ENCODE data around the gene CDK17.
"Not testable (repeated sequence)": the region's sequence is repeated elsewhere in the genome, so short reads cannot be mapped to it uniquely, and the experiment has no call there.

Gene CDK17

DNA sequence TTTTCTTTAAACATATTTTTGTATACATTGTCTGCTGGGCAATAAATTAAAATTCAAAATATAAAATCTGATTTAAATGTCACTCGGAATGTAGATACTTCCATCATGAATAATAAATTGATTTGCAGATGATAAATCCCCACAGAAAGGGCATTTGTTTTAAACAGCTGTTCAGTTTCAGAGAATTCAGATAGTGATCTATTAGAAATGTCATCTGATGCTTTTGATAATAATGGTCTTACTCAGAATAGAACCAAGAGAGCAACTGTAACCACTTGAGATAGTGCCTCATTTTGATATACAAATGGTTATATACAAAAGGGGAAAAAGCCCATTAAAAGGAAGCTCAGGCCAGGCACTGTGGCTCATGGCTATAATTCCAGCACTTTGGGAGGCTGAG, 43.4 kb downstream of the CDK17 start:
- DNase-seq (ENCODE audit: low read depth, low spot score) = no peak

GRCh38 chr12:96354844-96355534, 45.2 kb downstream of the CDK17 start:
- DNase-seq (ENCODE audit: low read depth, low spot score) = no peak

GRCh38 chr12:96354326-96354725, 45.9 kb downstream of the CDK17 start:
- DNase-seq (ENCODE audit: low read depth, low spot score) = no peak

DNA sequence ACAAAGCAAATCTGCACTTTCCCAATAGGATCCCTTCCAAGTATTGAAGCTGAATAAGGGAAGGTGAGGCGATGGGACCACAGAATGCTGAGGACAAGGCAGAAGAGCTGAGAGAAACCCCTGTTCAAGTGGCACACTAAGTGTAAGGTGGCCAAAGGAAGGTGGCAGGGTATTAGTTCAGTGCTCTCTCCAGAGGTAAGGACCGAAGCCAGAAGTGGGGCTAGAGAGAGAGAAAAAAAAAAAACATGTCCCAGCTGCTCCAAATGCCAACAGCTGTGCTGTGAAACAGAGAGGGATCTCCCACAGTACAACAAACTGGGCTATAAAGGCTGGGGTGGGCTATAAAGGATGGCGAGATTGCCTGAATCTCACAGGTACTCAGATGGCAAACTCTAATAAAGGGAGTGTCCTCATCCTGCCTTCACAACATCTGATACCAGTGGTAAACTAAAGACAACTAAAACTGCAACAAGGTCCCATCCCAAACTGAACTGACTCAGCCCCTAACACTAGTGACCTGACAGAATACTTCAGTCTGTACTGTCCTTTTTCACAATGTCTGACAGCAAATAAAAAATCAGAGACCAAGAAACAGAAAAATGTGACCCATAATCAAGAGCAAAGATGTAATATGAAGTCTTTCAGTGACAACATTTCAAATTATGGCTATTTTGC, 47.9 kb downstream of the CDK17 start:
- no peak for DNase-seq (ENCODE audit: low read depth, low spot score)

GRCh38 chr12:96350982-96351381, 49.3 kb downstream of the CDK17 start:
- DNase-seq (ENCODE audit: low read depth, low spot score) = no peak

DNA sequence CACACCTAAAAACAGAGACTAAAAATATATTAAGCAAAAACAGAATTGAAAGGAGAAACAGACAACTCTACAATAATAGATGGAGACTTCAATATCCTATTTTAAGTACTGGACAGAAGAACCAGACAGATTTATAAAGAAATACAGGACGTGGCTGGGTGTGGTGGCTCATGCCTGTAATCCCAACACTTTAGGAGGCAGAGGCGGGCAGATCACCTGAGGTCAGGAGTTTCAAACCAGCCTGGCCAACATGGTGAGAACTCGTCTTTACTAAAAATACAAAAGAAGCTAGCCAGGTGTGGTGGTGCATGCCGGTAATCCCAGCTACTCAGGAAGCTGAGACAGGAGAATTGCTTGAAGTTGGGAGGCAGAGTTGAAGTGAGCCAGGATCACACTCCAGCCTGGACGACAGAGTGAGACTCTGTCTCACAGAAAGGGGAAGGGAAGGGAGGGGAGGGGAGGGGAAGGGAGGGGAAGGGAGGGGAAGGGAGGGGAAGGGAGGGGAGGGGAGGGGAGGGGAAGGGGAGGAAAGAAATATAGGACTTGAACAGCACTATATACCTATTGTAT, 53.0 kb downstream of the CDK17 start:
- no peak for DNase-seq (ENCODE audit: low read depth, low spot score)

DNA sequence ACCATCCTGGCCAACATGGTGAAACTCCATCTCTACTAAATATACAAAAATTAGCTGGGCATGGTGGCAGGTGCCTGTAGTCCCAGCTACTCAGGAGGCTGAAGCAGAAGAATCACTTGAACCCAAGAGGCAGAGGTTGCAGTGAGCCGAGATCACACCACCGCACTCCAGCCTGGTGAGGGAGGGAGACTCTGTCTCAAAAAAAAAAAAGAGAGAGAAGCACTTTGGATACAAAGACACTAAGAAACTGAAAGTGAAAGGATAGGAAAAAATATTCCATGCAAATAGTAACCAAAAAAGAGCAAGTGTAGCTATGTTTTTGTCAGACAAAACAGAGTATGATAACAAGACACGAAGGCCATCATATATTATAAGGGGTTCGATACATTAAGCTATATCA, 53.5 kb downstream of the CDK17 start:
- DNase-seq (ENCODE audit: low read depth, low spot score) = not testable (repeated sequence)

DNA sequence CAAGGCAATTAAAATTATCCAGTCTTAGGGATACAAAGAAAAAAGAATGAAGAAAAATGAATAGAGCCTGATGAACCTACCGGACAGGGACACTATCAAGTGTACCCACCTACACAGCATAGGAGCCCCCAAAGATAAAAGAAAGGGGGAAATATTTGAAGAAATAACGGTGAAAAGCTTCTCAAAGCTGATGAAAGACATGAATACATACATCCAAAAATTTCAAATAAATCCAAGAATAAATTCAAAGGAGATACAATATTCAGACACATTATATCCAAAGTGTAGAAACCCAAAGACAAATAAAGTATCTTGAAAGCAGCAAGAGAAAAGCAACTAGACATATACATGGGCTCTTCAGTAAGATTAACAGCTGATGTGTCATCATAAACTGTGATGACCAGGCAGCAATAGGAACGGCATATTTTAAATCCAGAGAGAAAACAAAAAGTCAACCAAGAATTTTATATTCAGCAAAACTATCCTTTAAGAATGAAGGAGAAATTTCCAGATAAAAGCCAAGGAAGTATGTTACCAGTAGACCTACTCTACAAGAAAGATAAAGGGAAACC, 56.0 kb downstream of the CDK17 start:
- DNase-seq (ENCODE audit: low read depth, low spot score) = no peak

DNA sequence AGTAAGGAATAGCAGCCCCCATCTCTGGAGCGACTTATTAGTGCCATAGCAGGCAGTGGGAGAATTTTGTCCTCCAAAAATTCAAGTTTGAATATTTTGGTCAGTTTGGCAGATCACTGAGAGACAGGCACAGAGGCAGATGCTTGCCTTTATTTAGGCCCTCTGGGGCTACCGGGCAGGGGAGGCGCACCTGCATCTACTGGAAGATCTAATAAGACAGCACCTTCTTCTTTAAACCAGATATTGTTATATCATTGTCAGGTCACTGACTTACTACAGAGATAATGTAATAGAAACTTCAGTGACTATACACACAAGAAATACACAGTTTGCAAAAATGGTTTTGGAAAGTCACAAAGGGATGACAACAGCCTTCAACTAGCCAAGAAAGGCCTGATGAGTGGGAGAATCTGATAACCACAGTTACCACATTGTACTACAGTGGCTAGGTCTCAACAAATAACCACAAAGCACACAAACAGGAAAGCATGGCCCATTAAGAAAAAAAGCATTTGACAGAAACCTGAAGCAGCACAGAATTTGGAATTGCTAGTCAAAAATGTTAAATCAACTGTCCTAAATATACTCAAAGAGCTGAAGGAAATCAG, 56.8 kb downstream of the CDK17 start:
- DNase-seq (ENCODE audit: low read depth, low spot score) = no peak

- not testable (repeated sequence) for DNase-seq (ENCODE audit: low read depth, low spot score)
These were observed 60.6 kb downstream of the CDK17 start for GRCh38 chr12:96339666-96340065.

GRCh38 chr12:96338852-96339471, 61.3 kb downstream of the CDK17 start:
- no peak for DNase-seq (ENCODE audit: low read depth, low spot score)

GRCh38 chr12:96337953-96338352, 62.3 kb downstream of the CDK17 start:
- no peak for DNase-seq (ENCODE audit: low read depth, low spot score)

DNA sequence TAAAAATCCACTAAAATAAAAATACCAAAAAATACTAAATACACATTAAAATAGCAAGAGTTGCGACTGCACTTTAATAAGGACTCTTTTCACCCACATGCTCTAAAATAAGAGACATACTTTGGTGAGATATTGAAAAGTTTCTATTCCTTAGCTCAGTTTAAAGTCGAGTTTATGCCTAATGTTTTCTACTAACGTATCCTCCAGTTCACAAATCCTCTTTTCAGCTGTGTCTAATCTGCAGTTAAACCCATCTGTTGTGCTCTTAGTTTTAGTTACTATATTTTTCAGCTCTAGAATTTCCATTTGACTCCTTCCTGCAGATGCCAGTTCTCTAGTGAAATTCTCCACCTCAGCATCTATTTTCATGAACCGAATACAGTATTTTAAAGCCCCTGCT, 63.8 kb downstream of the CDK17 start:
- no peak for DNase-seq (ENCODE audit: low read depth, low spot score)

- no peak for DNase-seq (ENCODE audit: low read depth, low spot score)
These were observed 65.0 kb downstream of the CDK17 start for GRCh38 chr12:96335270-96335669.

GRCh38 chr12:96334502-96334901, 65.7 kb downstream of the CDK17 start:
- no peak for DNase-seq (ENCODE audit: low read depth, low spot score)

DNA sequence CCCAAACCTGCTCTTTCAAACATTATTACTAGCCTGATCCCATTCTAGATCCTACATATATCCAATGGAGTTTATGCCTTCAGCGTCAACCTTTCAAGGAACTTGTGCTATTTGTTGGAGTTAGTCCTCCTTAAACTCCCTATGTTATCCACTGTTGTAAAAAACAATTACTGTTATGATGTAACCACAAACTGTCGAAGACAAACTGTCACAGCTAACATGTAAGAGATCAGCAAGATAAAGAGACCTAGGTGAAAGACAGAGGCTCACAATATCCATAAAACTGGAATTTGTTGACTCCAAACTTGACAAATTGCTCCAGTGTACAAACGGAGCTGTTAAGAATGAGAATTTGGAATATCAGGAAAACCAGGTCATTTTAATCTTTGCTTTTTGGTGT, 70.7 kb downstream of the CDK17 start:
- no peak for DNase-seq (ENCODE audit: low read depth, low spot score)

DNA sequence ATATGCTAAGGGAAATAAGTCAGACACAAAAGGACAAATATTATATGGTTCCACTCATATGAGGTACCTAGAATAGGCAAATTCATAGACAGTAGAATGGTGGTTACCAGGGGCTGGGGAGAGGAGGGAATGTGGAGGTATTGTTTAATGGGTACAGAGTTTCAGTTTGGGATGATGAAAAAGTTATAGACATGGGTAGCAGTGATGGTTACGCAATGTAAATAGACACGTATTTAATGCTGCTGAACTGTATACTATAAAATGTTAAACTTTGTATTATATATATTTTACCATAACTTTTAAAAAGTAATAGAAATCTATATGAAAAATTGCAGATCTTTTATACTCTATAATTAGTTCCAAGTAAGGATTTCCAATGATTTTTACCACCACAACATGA, 71.2 kb downstream of the CDK17 start:
- DNase-seq (ENCODE audit: low read depth, low spot score) = no peak

DNA sequence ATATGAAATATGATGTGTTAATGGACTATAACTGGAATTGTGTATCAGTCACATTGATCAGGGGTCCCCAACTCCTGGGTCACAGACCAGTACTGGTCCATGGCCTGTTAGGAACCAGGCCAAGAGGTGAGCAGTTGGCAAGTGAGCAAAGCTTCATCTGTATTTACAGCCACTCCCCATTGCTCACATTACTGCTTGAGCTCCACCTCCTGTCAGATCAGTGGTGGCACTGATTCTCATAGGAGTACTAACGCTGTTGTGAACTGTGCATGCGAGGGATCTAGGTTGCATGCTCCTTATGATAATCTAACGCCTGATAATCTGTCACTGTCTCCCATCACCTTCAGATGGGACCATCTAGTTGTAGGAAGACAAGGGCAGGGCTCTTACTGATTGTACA, 72.3 kb downstream of the CDK17 start:
- no peak for DNase-seq (ENCODE audit: low read depth, low spot score)

DNA sequence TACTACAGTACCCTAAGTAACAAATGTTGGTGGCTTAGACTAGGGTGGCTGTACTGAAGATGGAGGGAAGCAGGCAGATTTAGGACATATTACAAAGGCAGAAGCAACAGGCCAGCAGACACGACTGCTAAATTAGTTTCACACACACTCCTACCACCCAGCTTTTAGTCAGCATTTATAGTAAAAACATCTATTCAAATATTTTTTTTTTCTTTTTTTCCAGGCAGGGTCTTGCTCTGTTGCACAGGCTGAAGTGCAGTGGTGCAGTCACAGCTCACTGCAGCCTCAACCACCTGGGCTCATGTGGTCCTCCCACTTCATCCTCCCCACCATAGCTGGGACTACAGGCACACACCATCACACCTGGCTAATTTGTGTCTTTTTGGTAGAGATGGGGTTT, 72.9 kb downstream of the CDK17 start:
- no peak for DNase-seq (ENCODE audit: low read depth, low spot score)

GRCh38 chr12:96326628-96327227, 73.5 kb downstream of the CDK17 start:
- DNase-seq (ENCODE audit: low read depth, low spot score) = no peak

DNA sequence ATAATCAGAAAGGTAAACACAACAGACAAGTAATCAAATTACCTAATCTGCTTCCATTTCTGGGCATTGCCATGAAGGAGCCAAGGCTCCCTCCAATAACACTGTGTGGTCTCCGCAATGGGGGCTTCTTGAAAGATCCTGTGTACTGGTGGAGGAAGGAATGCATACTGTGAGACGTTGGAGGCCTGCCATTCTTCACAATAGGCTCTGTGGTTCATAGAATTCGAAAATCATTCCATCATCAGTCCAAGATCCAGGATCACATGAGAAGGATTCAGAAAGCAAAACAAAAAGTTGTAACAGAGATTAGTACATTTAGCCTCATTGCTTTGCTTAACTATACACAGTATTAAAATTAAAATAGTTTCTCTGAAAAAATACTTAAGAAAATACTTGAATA, 76.3 kb downstream of the CDK17 start:
- DNase-seq (ENCODE audit: low read depth, low spot score) = no peak

DNA sequence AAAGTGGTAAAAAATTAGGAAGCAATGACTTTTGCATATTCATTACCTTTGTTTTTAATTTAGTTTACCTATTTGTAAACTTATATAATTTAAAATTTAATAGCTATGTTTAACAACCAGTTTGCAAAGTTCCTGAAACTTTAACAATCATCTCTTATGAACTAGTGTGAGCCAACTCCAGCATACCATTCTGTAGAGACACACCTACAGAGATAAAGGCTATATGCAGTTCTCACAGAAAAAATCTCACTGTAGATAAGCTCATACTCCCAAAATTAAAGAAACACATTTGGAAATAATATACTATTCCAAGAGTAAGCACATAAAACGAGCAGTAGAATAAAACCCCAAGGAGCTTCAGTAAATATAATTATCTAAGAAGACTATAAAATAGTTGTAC, 77.5 kb downstream of the CDK17 start:
- no peak for DNase-seq (ENCODE audit: low read depth, low spot score)
